Activated CD4-positive, alpha-beta T cell treated with anti-CD3 and anti-CD28 coated beads, Interleukin-2, amount 10 ng/mL, durations not matched to agents 7 days and 5 days (primary cell): ENCODE data around the gene ITPR1. TPM values are rescaled to one million over a fixed set of nuclear protein-coding genes. Genes with fewer than 3 reads are reported as not detected.

Experiments
- CTCF ChIA-PET: fragments of 350-600 bp; sonication (Branson Sonifier 250); formaldehyde crosslinking; loops from one replicate; lab custom pipeline; 2021; ENCODE audit warnings: antibody characterized with exemption; lab: Charles Lee
- POLR2A ChIA-PET: fragments of 350-600 bp; sonication (Branson Sonifier 250); formaldehyde crosslinking; loops from one replicate; lab custom pipeline; 2021; ENCODE audit warnings: antibody characterized with exemption; lab: Charles Lee
- DNase-seq: peaks from one replicate; pipeline ENCODE4 v3.0.0-alpha.2; 2020
- H3K27ac Mint-ChIP-seq: one replicate; pipeline ENCODE4 v1.8.0; 2021; ENCODE audit warnings: mild to moderate bottlenecking, moderate library complexity, mixed read lengths
- H3K27me3 Mint-ChIP-seq: one replicate; pipeline ENCODE4 v1.8.0; 2021; ENCODE audit warnings: mixed read lengths
- H3K36me3 Mint-ChIP-seq: one replicate; pipeline ENCODE4 v1.8.0; 2021; ENCODE audit warnings: low read depth, mixed read lengths
- H3K4me1 Mint-ChIP-seq: one replicate; pipeline ENCODE4 v1.8.0; 2021; ENCODE audit warnings: mixed read lengths
- H3K4me3 Mint-ChIP-seq: one replicate; pipeline ENCODE4 v1.8.0; 2021; ENCODE audit warnings: mild to moderate bottlenecking, moderate library complexity, mixed read lengths
- H3K9me3 Mint-ChIP-seq: one replicate; pipeline ENCODE4 v1.8.0; 2021; ENCODE audit warnings: mixed read lengths
- total RNA-seq, 2 experiments: library from RNA; stranded (reverse); gene quantifications; one replicate each; pipeline ENCODE4 v1.2.3, GENCODE V29; 2021

Gene ITPR1
- total RNA-seq, 2 experiments from 2014 or later: 42.3 to 44.7 TPM

DNA sequence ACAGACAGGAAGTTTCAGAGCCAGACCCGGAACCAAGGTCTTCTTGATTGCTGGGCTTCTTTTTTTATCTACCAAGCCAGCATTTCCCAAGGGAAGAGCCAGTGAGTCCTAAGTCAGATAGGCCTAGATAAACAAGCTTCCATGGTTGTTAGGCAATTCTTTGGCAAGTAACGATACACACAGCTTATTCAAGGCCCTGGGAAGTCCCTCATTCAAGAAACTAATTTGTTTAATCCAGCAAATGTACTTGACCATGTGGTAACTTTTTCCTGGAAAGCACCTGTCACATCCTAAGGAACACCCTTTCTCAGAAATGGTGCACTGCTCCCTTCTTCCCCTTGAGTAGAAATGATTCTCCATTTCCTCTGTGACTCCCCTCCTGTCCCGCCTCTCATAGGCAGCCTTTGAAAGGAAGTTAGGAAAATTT, 209.9 kb downstream of the ITPR1 start:
- CTCF ChIA-PET: no interaction called here
- no peak overlapping the region for H3K27ac Mint-ChIP-seq
- H3K27me3 Mint-ChIP-seq: no peaks in the 10 kb centered on the region
- no peak overlapping the region for H3K4me3 Mint-ChIP-seq
- H3K9me3 Mint-ChIP-seq: peaks cover 10% of the 10 kb centered on the region
- H3K36me3 Mint-ChIP-seq: peaks cover 65% of the 10 kb centered on the region
- H3K4me1 Mint-ChIP-seq: peaks cover 28% of the 10 kb centered on the region
- no peak for DNase-seq
- POLR2A ChIA-PET: no interaction called here

GRCh38 chr3:4704552-4704951, 211.4 kb downstream of the ITPR1 start:
- Mint-ChIP-seq H3K36me3 (peaks cover 65% of the 10 kb centered on the region), H3K27ac (no peak overlapping the region), H3K27me3 (no peaks in the 10 kb centered on the region), H3K9me3 (peaks cover 10% of the 10 kb centered on the region), H3K4me3 (no peak overlapping the region), H3K4me1 (peaks cover 34% of the 10 kb centered on the region)
- ChIA-PET CTCF (interaction anchor here (1.0 to 1.3 kb wide), 2 partner anchors 12 to 24 kb away, joined by 3 read pairs; no protein-coding TSS in a partner anchor), POLR2A (interaction anchor here (0.7 kb wide), 1 partner anchor 131 kb away, joined by 4 read pairs; no protein-coding TSS in a partner anchor)
- no peak for DNase-seq

DNA sequence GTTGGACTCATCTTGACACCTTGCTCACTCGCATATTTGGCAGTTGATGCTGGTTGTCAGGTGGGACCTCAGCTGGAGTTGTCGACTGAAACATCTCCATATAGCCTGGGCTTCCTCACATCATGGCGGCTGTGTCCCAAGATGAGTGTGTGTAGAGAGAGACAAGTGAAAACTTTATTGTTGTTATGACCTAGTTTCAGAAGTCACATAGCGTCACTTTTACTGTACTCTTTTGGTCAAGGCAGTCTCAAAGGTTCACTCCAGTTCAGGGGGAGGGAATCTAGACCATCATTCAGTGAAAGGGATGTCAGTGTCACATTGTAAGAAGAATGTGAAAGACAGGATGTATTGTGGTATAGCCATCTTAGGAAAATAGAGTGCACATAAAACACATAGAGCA, 214.2 kb downstream of the ITPR1 start:
- H3K36me3 Mint-ChIP-seq: peaks cover 56% of the 10 kb centered on the region
- peaks cover 10% of the 10 kb centered on the region for H3K9me3 Mint-ChIP-seq
- H3K27ac Mint-ChIP-seq: no peak overlapping the region
- ChIA-PET CTCF (interaction anchor here (0.7 kb wide), 1 partner anchor 23 kb away, joined by 3 read pairs; no protein-coding TSS in a partner anchor), POLR2A (no interaction called here)
- H3K4me3 Mint-ChIP-seq: no peak overlapping the region
- peaks cover 39% of the 10 kb centered on the region for H3K4me1 Mint-ChIP-seq
- no peak for DNase-seq
- H3K27me3 Mint-ChIP-seq: no peaks in the 10 kb centered on the region

DNA sequence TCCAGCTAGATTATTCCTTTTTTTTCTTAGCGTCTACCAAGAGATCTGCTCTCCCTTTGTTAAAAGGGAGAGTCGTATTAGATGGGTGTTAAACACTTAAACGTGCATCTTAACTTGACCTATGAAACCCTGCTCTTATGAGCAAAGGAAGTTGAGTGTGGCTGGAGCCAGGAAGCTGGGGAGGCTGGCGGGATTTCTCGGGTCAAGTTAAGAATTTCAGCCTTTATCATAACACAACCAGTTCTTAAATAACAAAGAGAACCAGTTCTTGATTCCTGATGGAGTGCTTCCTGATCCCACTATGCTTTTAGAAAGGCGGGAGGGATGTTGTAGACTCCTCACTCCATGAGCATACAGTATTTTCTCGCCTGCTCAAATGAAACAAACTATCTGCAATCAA, 215.1 kb downstream of the ITPR1 start:
- ChIA-PET POLR2A (no interaction called here), CTCF (interaction anchor here (0.7 kb wide), 1 partner anchor 24 kb away, joined by 3 read pairs; no protein-coding TSS in a partner anchor)
- Mint-ChIP-seq H3K27me3 (no peaks in the 10 kb centered on the region), H3K9me3 (peaks cover 10% of the 10 kb centered on the region), H3K4me1 (peaks cover 30% of the 10 kb centered on the region), H3K27ac (no peak overlapping the region), H3K36me3 (peaks cover 54% of the 10 kb centered on the region), H3K4me3 (no peak overlapping the region)
- no peak for DNase-seq

GRCh38 chr3:4709341-4709740, 216.2 kb downstream of the ITPR1 start:
- Mint-ChIP-seq H3K4me3 (no peak overlapping the region), H3K9me3 (peaks cover 10% of the 10 kb centered on the region), H3K36me3 (peaks cover 48% of the 10 kb centered on the region), H3K27ac (no peak overlapping the region), H3K4me1 (peaks cover 23% of the 10 kb centered on the region), H3K27me3 (no peaks in the 10 kb centered on the region)
- POLR2A ChIA-PET: no interaction called here
- CTCF ChIA-PET: interaction anchor here (0.6 to 3.8 kb wide), 4 partner anchors 17 to 359 kb away, joined by 6 to 35 read pairs (median 16); no protein-coding TSS in a partner anchor
- DNase-seq: no peak

- H3K36me3 Mint-ChIP-seq: peaks cover 49% of the 10 kb centered on the region
- peaks cover 20% of the 10 kb centered on the region for H3K4me1 Mint-ChIP-seq
- no peak for DNase-seq
- peaks cover 10% of the 10 kb centered on the region for H3K9me3 Mint-ChIP-seq
- H3K27me3 Mint-ChIP-seq: no peaks in the 10 kb centered on the region
- POLR2A ChIA-PET: no interaction called here
- H3K27ac Mint-ChIP-seq: no peak overlapping the region
- no peak overlapping the region for H3K4me3 Mint-ChIP-seq
- CTCF ChIA-PET: interaction anchor here (0.9 to 3.8 kb wide), 10 partner anchors 9 to 359 kb away, joined by 4 to 35 read pairs (median 11); no protein-coding TSS in a partner anchor
Measured at GRCh38 chr3:4710191-4710590, 217.0 kb downstream of the ITPR1 start.

DNA sequence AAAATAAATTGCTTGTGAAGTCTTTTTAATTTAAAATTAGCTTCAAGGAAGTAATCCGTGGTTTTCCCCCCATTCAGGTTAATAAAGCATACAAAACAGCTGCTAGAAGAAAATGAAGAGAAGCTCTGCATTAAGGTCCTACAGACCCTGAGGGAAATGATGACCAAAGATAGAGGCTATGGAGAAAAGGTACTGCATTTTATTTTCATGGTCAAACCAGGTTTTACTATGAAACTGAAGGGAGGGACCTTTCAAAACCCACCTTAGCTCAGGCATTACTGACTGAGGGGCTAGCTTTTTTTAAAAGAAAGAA, 218.5 kb downstream of the ITPR1 start:
- Mint-ChIP-seq H3K4me1 (peaks cover 20% of the 10 kb centered on the region), H3K9me3 (peaks cover 5% of the 10 kb centered on the region), H3K27me3 (no peaks in the 10 kb centered on the region), H3K27ac (no peak overlapping the region), H3K36me3 (peaks cover 36% of the 10 kb centered on the region), H3K4me3 (no peak overlapping the region)
- no peak for DNase-seq
- ChIA-PET CTCF (interaction anchor here (0.6 to 3.8 kb wide), 56 partner anchors 9 to 485 kb away, joined by 3 to 35 read pairs (median 5); no protein-coding TSS in a partner anchor), POLR2A (interaction anchor here (0.7 kb wide), 1 partner anchor 264 kb away, joined by 4 read pairs; no protein-coding TSS in a partner anchor)

GRCh38 chr3:4712109-4712508, 219.0 kb downstream of the ITPR1 start:
- CTCF ChIA-PET: interaction anchor here (0.6 to 3.8 kb wide), 55 partner anchors 8 to 484 kb away, joined by 3 to 35 read pairs (median 5); no protein-coding TSS in a partner anchor
- POLR2A ChIA-PET: no interaction called here
- no peaks in the 10 kb centered on the region for H3K27me3 Mint-ChIP-seq
- no peak overlapping the region for H3K27ac Mint-ChIP-seq
- H3K36me3 Mint-ChIP-seq: peaks cover 32% of the 10 kb centered on the region
- H3K4me1 Mint-ChIP-seq: peaks cover 18% of the 10 kb centered on the region
- no peak for DNase-seq
- H3K4me3 Mint-ChIP-seq: no peak overlapping the region
- H3K9me3 Mint-ChIP-seq: peaks cover 4% of the 10 kb centered on the region

DNA sequence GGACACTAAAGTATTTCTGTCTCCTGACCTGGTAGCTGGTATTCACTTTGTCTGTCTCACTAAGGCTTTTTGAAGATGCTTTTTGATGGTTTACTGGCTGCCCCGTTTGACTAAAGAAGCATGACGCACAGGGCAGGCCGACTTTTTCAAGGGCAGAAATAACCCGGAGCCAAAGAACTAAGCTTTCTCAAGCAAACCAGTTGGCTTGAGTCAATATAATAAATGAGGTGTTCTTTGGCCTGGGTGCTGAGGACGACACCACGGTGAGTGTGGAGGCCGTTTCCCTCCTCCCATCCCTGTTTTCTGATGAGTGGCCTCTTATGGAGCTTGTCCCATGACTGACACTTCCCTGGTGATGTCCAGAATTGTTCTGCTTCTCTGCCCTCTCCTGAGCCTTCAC, 220.9 kb downstream of the ITPR1 start:
- ChIA-PET POLR2A (no interaction called here), CTCF (interaction anchor here (1.1 to 2.6 kb wide), 5 partner anchors 9 to 344 kb away, joined by 3 to 12 read pairs (median 5); no protein-coding TSS in a partner anchor)
- peaks cover 5% of the 10 kb centered on the region for H3K4me1 Mint-ChIP-seq
- no peak overlapping the region for H3K27ac Mint-ChIP-seq
- no peaks in the 10 kb centered on the region for H3K9me3 Mint-ChIP-seq
- H3K27me3 Mint-ChIP-seq: no peaks in the 10 kb centered on the region
- H3K4me3 Mint-ChIP-seq: no peak overlapping the region
- peaks cover 21% of the 10 kb centered on the region for H3K36me3 Mint-ChIP-seq
- DNase-seq: no peak

DNA sequence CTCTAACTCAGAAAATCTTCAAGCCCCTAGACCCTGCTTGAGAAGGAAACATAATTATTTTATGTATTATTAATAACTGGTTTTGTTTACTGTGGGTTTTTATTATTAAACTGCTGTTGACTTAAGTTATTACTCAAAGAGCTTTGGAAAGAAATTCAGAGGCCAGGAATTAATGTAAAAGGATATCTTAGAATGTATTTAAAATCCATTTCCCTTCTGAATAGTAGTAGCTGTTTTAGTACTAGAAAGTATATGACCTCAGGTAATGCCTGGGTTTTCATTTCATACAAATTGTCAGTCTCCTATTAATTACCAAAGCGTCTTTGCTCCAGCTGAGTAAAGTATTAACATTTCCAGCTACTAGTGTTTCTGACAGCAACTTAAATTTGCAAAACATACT, 223.1 kb downstream of the ITPR1 start:
- H3K4me3 Mint-ChIP-seq: no peak overlapping the region
- POLR2A ChIA-PET: no interaction called here
- CTCF ChIA-PET: interaction anchor here (0.6 to 1.5 kb wide), 6 partner anchors 36 to 302 kb away, joined by 3 to 4 read pairs (median 4); partner anchors contain the start of gene BHLHE40

GRCh38 chr3:4716706-4717362, 223.7 kb downstream of the ITPR1 start:
- Mint-ChIP-seq H3K9me3 (no peaks in the 10 kb centered on the region), H3K27me3 (no peaks in the 10 kb centered on the region), H3K4me1 (peaks cover 17% of the 10 kb centered on the region), H3K27ac (no peak overlapping the region), H3K4me3 (no peak overlapping the region), H3K36me3 (peaks cover 17% of the 10 kb centered on the region)
- no peak for DNase-seq
- ChIA-PET CTCF (interaction anchor here (0.6 to 2.0 kb wide), 9 partner anchors 36 to 341 kb away, joined by 3 to 4 read pairs (median 4); partner anchors contain the start of gene BHLHE40), POLR2A (no interaction called here)

More for the DNA sequence above, 223.1 kb downstream of the ITPR1 start:
- no peak for DNase-seq
- Mint-ChIP-seq H3K36me3 (peaks cover 17% of the 10 kb centered on the region), H3K4me1 (peaks cover 16% of the 10 kb centered on the region), H3K27me3 (no peaks in the 10 kb centered on the region), H3K27ac (no peak overlapping the region), H3K9me3 (no peaks in the 10 kb centered on the region)

- DNase-seq: no peak
- Mint-ChIP-seq H3K4me3 (no peak overlapping the region), H3K4me1 (peaks cover 22% of the 10 kb centered on the region), H3K9me3 (no peaks in the 10 kb centered on the region), H3K27me3 (no peaks in the 10 kb centered on the region), H3K27ac (no peak overlapping the region), H3K36me3 (peaks cover 12% of the 10 kb centered on the region)
- POLR2A ChIA-PET: no interaction called here
- CTCF ChIA-PET: interaction anchor here (0.8 to 2.0 kb wide), 6 partner anchors 35 to 340 kb away, joined by 3 to 4 read pairs (median 4); no protein-coding TSS in a partner anchor
Measured at GRCh38 chr3:4717363-4717740, 224.2 kb downstream of the ITPR1 start.
